HCT116 (cell line): ENCODE data around the gene TTC9B.

Experiments used
- CBX3 ChIP-seq: IDR thresholded peaks from 2 replicates; pipeline ENCODE4 v1.6.1; 2012; ENCODE audit warnings: low read depth
- CEBPB ChIP-seq: IDR thresholded peaks from 2 replicates; pipeline ENCODE4 v1.6.1; 2012; ENCODE audit warnings: low read depth
- EGR1 ChIP-seq: IDR thresholded peaks from 2 replicates; pipeline ENCODE4 v1.6.1; 2012; ENCODE audit warnings: low read depth
- EZH2 ChIP-seq: fragments of 200-600 bp; sonication (generic); IDR thresholded peaks from 2 replicates; pipeline ENCODE4 v1.6.1; 2017; ENCODE audit warnings: antibody characterized with exemption, mixed run types
- POLR2A ChIP-seq: IDR thresholded peaks from 2 replicates; pipeline ENCODE4 v1.7.0; 2011; ENCODE audit warnings: borderline replicate concordance; ENCODE audit not compliant: insufficient read depth, insufficient read length; ENCODE audit errors: extremely low read depth
- POLR2AphosphoS5 ChIP-seq: IDR thresholded peaks from 2 replicates; pipeline ENCODE4 v1.6.1; 2011; ENCODE audit warnings: mild to moderate bottlenecking, low read depth, low read length, moderate library complexity
- SP1 ChIP-seq: IDR thresholded peaks from 2 replicates; pipeline ENCODE4 v1.6.1; 2012; ENCODE audit warnings: low read depth
- YY1 ChIP-seq: IDR thresholded peaks from 2 replicates; pipeline ENCODE4 v1.6.1; 2011; ENCODE audit warnings: low read length, low read depth, moderate library complexity, mild to moderate bottlenecking; ENCODE audit not compliant: insufficient replicate concordance; ENCODE audit errors: extremely low read depth
- ZNF274 ChIP-seq: fragments of 200-500 bp; sonication (Bioruptor generic); IDR thresholded peaks from 2 replicates; pipeline ENCODE4 v1.6.1; 2014; ENCODE audit warnings: mild to moderate bottlenecking, low read depth, low read length, inconsistent platforms
- TF ChIP-seq, protein P1 (sequence below), 3 experiments: fragments of 200-600 bp in 1 of 3; sonication (generic) in 1 of 3; IDR thresholded peaks in 2 of 3; conservative IDR thresholded peaks in 1 of 3; 2 replicates each; pipeline ENCODE4 v1.5.1; 2012 to 2017; ENCODE audit warnings: low read depth in 2 of 3, low read length in 2 of 3, antibody characterized with exemption in 1 of 3, borderline replicate concordance in 1 of 3, control low read depth in 1 of 3, mild to moderate bottlenecking in 1 of 3, mixed read lengths in 1 of 3, mixed run types in 1 of 3, moderate library complexity in 1 of 3; ENCODE audit not compliant: insufficient read depth in 1 of 3
- TF ChIP-seq, protein P2 (sequence below): IDR thresholded peaks from 2 replicates; pipeline ENCODE4 v1.6.1; 2012

GRCh38 chr19:40234429-40235237 lies 16.4 kb upstream of the TTC9B start:
- TF ChIP-seq ZNF274 (no peak), CBX3 (no peak), POLR2A (no peak), YY1 (no peak), CEBPB (no peak), POLR2AphosphoS5 (no peak), SP1 (no peak), EZH2 (no peak), EGR1 (no peak)
- TF ChIP-seq, protein P1, sequence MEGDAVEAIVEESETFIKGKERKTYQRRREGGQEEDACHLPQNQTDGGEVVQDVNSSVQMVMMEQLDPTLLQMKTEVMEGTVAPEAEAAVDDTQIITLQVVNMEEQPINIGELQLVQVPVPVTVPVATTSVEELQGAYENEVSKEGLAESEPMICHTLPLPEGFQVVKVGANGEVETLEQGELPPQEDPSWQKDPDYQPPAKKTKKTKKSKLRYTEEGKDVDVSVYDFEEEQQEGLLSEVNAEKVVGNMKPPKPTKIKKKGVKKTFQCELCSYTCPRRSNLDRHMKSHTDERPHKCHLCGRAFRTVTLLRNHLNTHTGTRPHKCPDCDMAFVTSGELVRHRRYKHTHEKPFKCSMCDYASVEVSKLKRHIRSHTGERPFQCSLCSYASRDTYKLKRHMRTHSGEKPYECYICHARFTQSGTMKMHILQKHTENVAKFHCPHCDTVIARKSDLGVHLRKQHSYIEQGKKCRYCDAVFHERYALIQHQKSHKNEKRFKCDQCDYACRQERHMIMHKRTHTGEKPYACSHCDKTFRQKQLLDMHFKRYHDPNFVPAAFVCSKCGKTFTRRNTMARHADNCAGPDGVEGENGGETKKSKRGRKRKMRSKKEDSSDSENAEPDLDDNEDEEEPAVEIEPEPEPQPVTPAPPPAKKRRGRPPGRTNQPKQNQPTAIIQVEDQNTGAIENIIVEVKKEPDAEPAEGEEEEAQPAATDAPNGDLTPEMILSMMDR (IDR thresholded peaks at IDR 0.05 in 2 of 3, conservative IDR thresholded peaks at IDR 0.05 in 1 of 3; ENCODE audit: borderline replicate concordance in 1 of 3, insufficient read depth in 1 of 3, low read depth in 2 of 3, low read length in 2 of 3) = no peak
- TF ChIP-seq, protein P2, sequence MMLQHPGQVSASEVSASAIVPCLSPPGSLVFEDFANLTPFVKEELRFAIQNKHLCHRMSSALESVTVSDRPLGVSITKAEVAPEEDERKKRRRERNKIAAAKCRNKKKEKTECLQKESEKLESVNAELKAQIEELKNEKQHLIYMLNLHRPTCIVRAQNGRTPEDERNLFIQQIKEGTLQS = no peak
